HG03521 (cell line): Measurements from ENCODE around the gene LTA4H.
"Not testable (repeated sequence)": the region's sequence is repeated elsewhere in the genome, so short reads cannot be mapped to it uniquely, and the experiment has no call there.

Experiments
- ATAC-seq: cut with Tn5 transposase; IDR thresholded peaks from one replicate; pipeline ENCODE4 v1.9.1; 2021; ENCODE audit warnings: mild to moderate bottlenecking, moderate library complexity; ENCODE audit not compliant: unreplicated experiment

Gene LTA4H

GRCh38 chr12:96035283-96036236 is at the start of gene LTA4H:
TSS of gene LTA4H (minus strand) at chr12:96035587. CDS start at chr12:96035519, 68 bp downstream.
- peak; percentile 88 for ATAC-seq

- ATAC-seq = no peak
These were observed 49.2 kb upstream of the LTA4H start for GRCh38 chr12:96084624-96085023.

GRCh38 chr12:96083020-96083719 is 47.8 kb upstream of the LTA4H start:
- ATAC-seq = no peak

GRCh38 chr12:96081596-96081995 is 46.2 kb upstream of the LTA4H start:
- ATAC-seq = no peak

- ATAC-seq = no peak
These were observed 43.1 kb upstream of the LTA4H start for GRCh38 chr12:96078231-96079135.

- no peak for ATAC-seq
These were observed 41.7 kb upstream of the LTA4H start for GRCh38 chr12:96077081-96077480.

GRCh38 chr12:96075560-96075959 is 40.2 kb upstream of the LTA4H start:
- no peak for ATAC-seq

GRCh38 chr12:96073346-96074330 is 38.3 kb upstream of the LTA4H start:
- ATAC-seq = no peak

- ATAC-seq = no peak
These were observed 35.4 kb upstream of the LTA4H start for GRCh38 chr12:96070670-96071279.

GRCh38 chr12:96069511-96070231 is 34.3 kb upstream of the LTA4H start:
- no peak for ATAC-seq

- ATAC-seq = no peak
These were observed 33.2 kb upstream of the LTA4H start for GRCh38 chr12:96068636-96069035.

- no peak for ATAC-seq
These were observed 32.7 kb upstream of the LTA4H start for GRCh38 chr12:96068111-96068510.

- not testable (repeated sequence) for ATAC-seq
These were observed 30.4 kb upstream of the LTA4H start for GRCh38 chr12:96065776-96066175.

- no peak for ATAC-seq
These were observed 29.6 kb upstream of the LTA4H start for GRCh38 chr12:96064966-96065365.

- ATAC-seq = no peak
These were observed 28.9 kb upstream of the LTA4H start for GRCh38 chr12:96064271-96064670.

GRCh38 chr12:96063046-96063445 is 27.7 kb upstream of the LTA4H start:
- no peak for ATAC-seq

GRCh38 chr12:96061864-96062453 is 26.6 kb upstream of the LTA4H start:
- no peak for ATAC-seq

GRCh38 chr12:96061323-96061722 is 25.9 kb upstream of the LTA4H start:
- no peak for ATAC-seq
